Epithelial cell of proximal tubule (primary cell): ENCODE measurements around the gene C2CD2. TPM values are rescaled to one million over a fixed set of nuclear protein-coding genes. Genes with fewer than 3 reads are reported as not detected.

ENCODE experiments used
- DNase-seq: peaks from one replicate; pipeline ENCODE4 v3.0.0-alpha.2; 2011; ENCODE audit warnings: low read depth
- H3K4me3 ChIP-seq: 2 replicates; pipeline ENCODE4 v1.5.1; 2011; ENCODE audit warnings: low read depth, mild to moderate bottlenecking, low read length
- CTCF ChIP-seq: conservative IDR thresholded peaks from 2 replicates; pipeline ENCODE4 v1.5.1; 2012; ENCODE audit warnings: low read depth, mild to moderate bottlenecking, low read length
- total RNA-seq: library from RNA; depleted of rRNA; stranded (reverse); fragments of >200 nt; gene quantifications from 2 replicates; pipeline ENCODE4 v1.2.3, GENCODE V29; 2015

The C2CD2 gene
- total RNA-seq, 1 donor from 2014 or later: 7.1 TPM

GRCh38 chr21:41897047-41897669 lies 56.7 kb downstream of the C2CD2 start:
- no peak for TF ChIP-seq CTCF
- DNase-seq: no peak
- H3K4me3 ChIP-seq: no peak overlapping the region

GRCh38 chr21:41895643-41896493 lies 58.0 kb downstream of the C2CD2 start:
- no peak for DNase-seq
- no peak for TF ChIP-seq CTCF
- no peak overlapping the region for H3K4me3 ChIP-seq

GRCh38 chr21:41894922-41895557 lies 58.8 kb downstream of the C2CD2 start:
- TF ChIP-seq CTCF: no peak
- H3K4me3 ChIP-seq: no peak overlapping the region
- DNase-seq: no peak

- H3K4me3 ChIP-seq: no peak overlapping the region
- DNase-seq: no peak
- no peak for TF ChIP-seq CTCF
These were observed 59.3 kb downstream of the C2CD2 start for GRCh38 chr21:41894511-41894910.

GRCh38 chr21:41892726-41893125 lies 61.1 kb downstream of the C2CD2 start:
- no peak overlapping the region for H3K4me3 ChIP-seq
- TF ChIP-seq CTCF: no peak
- DNase-seq: no peak

GRCh38 chr21:41891132-41891531 lies 62.7 kb downstream of the C2CD2 start:
- no peak overlapping the region for H3K4me3 ChIP-seq
- TF ChIP-seq CTCF: no peak
- no peak for DNase-seq
